Cardiac septum (tissue), 1 donor: ENCODE measurements around the gene LRRC55. TPM values are rescaled to one million over a fixed set of nuclear protein-coding genes. Genes with fewer than 3 reads are reported as not detected.

Source experiments
- DNase-seq: peaks from one replicate; pipeline ENCODE4 v3.0.0-alpha.2; 2020; ENCODE audit warnings: low spot score
- intact Hi-C: fragments of 100-400 bp; cut with DNase I; formaldehyde crosslinking; loops from one replicate; pipeline ENCODE4 v1.14.0; 2022
- long read RNA-seq: library from polyadenylated mRNA; unstranded; transcript quantifications from one replicate; pipeline ENCODE4 v2.0.0, GENCODE V29; 2021
- total RNA-seq: library from RNA; stranded (reverse); fragmentation: NEBNext Ultra II Directional; extraction: Animal tissue kit (Norgen Biotek cat#: 25700); gene quantifications from one replicate; pipeline ENCODE4 v1.2.1, GENCODE V29; 2021
- donor health status: DM: no; HTN: no; CAD: no.

LRRC55 gene, protein sequence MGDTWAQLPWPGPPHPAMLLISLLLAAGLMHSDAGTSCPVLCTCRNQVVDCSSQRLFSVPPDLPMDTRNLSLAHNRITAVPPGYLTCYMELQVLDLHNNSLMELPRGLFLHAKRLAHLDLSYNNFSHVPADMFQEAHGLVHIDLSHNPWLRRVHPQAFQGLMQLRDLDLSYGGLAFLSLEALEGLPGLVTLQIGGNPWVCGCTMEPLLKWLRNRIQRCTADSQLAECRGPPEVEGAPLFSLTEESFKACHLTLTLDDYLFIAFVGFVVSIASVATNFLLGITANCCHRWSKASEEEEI
- total RNA-seq: 0.13 TPM
- long read RNA-seq: 0 reads

GRCh38 chr11:57181678-57182305 lies at the start of gene LRRC55:
LRRC55 (plus strand) TSS chr11:57181953; CDS start chr11:57182023, 70 bp downstream.
- DNase-seq: no peak
- intact Hi-C loops: no loop called here

DNA sequence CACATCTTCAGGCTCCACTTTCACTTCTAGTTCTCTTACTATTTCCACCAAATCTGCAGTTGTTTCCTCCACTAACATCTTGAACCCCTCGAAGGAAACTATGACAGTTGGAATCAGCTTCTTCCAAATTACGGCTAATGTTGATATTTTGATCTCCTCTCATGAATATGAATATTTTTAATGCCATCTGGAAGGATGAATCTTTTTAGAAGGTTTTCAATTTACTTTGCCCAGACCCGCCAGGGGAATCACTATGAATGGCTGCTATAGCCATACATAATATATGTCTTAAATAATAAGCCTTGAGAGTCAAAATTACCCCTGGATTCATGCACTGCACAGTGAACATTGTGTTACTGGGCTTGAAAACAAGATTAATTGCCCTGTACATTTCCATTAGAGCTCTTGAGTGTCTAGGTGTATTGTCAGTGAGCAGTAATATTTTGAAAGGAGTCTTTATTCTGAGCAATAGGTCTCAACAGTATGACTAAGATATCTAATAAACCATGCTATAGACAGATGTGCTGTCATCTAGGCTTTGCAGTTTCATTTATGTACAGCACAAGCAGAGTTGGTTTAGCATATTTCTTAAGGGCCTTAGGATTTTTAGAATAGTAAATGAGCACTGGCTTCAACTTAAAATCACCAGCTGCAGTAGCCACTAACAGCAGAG lies 48.3 kb upstream of the LRRC55 start:
- no peak for DNase-seq
- intact Hi-C loops: loop anchor here (5.0 kb wide), 1 partner anchor 69 kb away; no protein-coding TSS in a partner anchor

- no peak for DNase-seq
- intact Hi-C loops: loop anchor here (5.0 kb wide), 1 partner anchor 68 kb away; no protein-coding TSS in a partner anchor
Observed at GRCh38 chr11:57134284-57134683, 47.5 kb upstream of the LRRC55 start.

DNA sequence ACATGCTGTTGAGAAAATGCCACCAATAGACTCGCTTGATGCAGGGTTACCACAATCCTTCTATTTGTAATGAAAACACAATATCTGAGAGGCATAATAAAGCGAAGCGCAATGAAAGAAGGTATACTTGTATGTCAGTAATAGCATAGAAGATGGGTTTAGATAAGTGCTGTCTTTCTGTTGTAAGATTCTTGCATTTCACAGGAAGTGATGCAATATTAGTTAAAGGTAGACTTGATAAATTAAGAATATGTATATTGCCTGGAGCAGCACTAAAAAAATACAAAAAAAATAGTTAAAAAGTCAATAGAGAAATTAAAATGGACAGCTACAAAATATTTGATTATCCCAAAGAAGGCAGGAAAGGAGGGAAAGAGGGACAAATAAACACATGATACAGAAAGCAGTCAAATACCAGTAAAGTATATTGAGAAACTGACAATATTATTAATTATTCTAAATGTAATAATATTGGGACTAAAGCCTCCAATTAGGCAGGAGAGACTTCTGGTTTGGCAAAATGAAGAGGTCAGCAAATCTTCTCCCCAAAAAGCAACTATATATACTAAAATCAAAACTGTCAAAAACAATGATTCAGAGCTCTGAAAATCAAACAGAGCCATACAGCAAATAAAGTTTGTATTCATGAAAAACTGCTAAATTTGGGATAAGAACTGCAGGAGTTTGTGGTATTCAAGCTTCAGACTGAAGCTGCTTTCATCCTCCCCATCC lies 46.6 kb upstream of the LRRC55 start:
- DNase-seq: no peak
- intact Hi-C loops: no loop called here

DNA sequence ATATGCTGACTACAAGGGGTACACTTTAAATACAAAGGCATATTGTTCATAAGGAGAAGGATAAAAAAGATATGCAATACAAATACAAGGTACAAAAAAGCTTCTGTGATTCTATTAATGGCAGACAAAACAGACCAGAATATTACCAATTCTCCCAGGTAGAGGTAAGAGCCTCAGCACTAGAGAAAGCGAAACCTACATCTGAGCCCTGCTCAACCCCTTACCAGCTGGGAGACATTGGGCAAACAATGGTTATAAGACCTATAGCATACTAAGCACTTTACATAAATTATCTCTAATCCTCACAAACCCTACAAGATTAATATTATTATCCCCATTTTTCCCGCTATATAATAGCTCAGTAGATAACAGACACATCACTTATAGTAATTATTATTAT lies 41.2 kb upstream of the LRRC55 start:
- DNase-seq: no peak
- intact Hi-C loops: no loop called here

DNA sequence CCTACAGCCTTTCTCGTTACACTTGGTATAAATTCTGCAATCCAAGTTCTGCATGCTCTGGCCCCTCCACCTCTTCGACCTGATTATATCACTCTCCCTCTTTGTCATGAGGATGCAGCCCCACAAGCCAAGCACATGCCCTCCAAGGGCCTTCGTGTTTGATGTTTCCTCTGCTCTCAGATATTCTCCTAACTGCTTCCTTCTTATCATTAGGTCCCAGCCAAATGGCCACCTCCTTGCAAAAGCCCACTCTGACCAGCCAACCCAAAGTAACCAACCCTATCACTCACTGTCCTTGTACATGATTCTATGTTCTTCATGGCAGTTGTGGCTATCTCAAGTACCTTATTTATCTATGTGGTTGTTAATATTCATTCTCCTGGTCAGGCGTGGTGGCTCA lies 38.3 kb upstream of the LRRC55 start:
- intact Hi-C loops: no loop called here
- no peak for DNase-seq

- intact Hi-C loops: no loop called here
- DNase-seq: no peak
Observed at GRCh38 chr11:57144075-57144474, 37.7 kb upstream of the LRRC55 start.

GRCh38 chr11:57144531-57145320 lies 37.0 kb upstream of the LRRC55 start:
- DNase-seq: no peak
- intact Hi-C loops: no loop called here

GRCh38 chr11:57146301-57146700 lies 35.5 kb upstream of the LRRC55 start:
- intact Hi-C loops: no loop called here
- DNase-seq: no peak

- intact Hi-C loops: no loop called here
- DNase-seq: no peak
Observed at GRCh38 chr11:57148621-57149020, 33.1 kb upstream of the LRRC55 start.

DNA sequence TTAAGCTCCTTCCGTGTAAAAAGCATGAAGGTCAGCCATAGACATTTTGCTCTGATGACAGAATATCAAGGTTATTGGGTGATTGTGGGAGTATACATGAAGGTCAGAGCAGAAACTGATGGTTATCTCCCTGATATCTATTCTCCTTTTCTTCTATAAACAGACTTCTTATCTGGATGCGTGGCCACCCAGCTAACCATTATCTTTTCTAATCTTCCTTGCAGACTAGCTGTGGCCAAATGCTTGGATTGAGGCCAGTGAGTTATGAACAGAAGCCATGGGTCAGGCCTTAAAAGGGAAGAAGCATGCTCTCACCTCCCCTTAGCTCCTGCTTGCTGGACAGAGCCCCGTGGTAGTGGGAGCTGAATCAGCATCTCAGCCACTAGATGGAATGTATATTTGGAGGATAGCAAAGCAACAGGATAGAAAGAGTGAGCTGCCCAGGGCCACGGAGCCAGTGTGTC lies 31.3 kb upstream of the LRRC55 start:
- no peak for DNase-seq
- intact Hi-C loops: no loop called here

GRCh38 chr11:57152134-57152533 lies 29.6 kb upstream of the LRRC55 start:
- no peak for DNase-seq
- intact Hi-C loops: no loop called here

GRCh38 chr11:57153448-57153847 lies 28.3 kb upstream of the LRRC55 start:
- intact Hi-C loops: no loop called here
- DNase-seq: no peak

DNA sequence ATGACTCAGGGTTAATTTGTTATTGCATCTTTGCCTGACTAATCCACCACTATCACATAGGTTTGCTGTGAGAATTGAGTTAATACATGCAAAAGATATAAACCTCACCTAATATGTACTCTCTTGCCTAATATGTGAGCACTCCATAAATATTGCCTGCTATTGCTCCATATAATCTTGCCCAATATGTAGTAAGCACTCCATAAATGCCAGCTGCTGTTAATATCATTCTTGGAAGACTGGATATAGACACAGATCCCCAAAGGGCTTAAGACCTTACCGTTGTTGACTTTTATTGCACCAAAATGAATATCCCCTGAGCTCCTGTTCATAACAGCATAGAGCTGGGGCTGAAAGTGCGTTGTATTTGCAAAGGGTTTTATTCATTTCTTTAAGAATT lies 27.0 kb upstream of the LRRC55 start:
- intact Hi-C loops: no loop called here
- DNase-seq: no peak

DNA sequence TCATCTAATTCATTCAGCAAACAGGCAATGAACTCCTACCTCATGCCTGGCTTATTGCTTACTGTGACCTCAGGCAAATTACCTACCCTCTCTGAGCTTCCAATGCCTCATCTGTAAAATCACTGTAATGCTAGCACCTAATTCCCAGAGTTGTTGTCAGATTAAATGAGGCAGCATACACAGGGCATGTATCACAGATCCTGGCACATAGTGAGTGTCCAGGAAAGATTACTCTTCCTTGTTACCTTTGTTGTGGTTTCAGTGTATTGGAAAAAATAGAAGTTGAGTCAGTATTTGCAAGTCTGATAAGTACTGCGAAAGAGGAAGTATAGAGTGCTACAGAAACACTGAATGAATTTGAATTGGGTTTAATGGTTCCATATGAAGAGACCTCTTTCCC lies 26.4 kb upstream of the LRRC55 start:
- no peak for DNase-seq
- intact Hi-C loops: no loop called here

- intact Hi-C loops: no loop called here
- DNase-seq: no peak
Observed at GRCh38 chr11:57155838-57156607, 25.7 kb upstream of the LRRC55 start.

DNA sequence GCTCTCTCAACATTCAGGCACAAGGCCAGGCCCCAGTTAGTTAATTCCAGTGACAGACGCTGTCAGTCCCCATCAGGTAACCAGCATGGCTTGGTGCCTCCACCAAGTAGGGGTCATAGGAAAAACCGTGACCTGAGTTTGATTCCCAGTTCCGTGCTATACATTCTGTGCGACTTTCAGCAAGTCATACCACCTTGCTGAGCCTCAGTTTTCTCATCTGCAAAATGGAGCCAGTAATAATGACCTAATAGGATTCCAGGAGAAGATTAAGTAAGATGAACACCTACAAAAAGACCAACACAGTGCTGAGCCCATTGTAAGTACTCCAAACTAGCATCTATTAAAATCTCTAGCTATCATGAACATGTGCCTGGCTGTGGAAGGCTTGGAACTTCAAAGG lies 24.8 kb upstream of the LRRC55 start:
- DNase-seq: no peak
- intact Hi-C loops: no loop called here

- no peak for DNase-seq
- intact Hi-C loops: no loop called here
Observed at GRCh38 chr11:57157624-57158023, 24.1 kb upstream of the LRRC55 start.

- intact Hi-C loops: no loop called here
- DNase-seq: no peak
Observed at GRCh38 chr11:57158180-57158579, 23.6 kb upstream of the LRRC55 start.
